Stimulated activated CD8-positive, alpha-beta memory T cell treated with anti-CD3 and anti-CD28 coated beads, Interleukin-12 subunit alpha, Interleukin-12 subunit beta, amount 100 ng/mL, for 4 hours (primary cell): ENCODE data around the gene SH3RF3.

Experiments used
- DNase-seq: peaks from one replicate; pipeline ENCODE4 v3.0.0-alpha.2; 2020; ENCODE audit warnings: low read depth

The SH3RF3 gene

GRCh38 chr2:109243526-109244303, 114.7 kb downstream of the SH3RF3 start:
- DNase-seq: no peak

- no peak for DNase-seq
Measured at GRCh38 chr2:109244304-109244582, 115.2 kb downstream of the SH3RF3 start.

GRCh38 chr2:109244750-109245382, 115.9 kb downstream of the SH3RF3 start:
- no peak for DNase-seq

- no peak for DNase-seq
Measured at GRCh38 chr2:109246176-109246575, 117.2 kb downstream of the SH3RF3 start.

GRCh38 chr2:109246616-109247015, 117.6 kb downstream of the SH3RF3 start:
- DNase-seq: no peak

- no peak for DNase-seq
Measured at GRCh38 chr2:109247340-109247739, 118.3 kb downstream of the SH3RF3 start.

- DNase-seq: no peak
Measured at GRCh38 chr2:109247812-109248211, 118.8 kb downstream of the SH3RF3 start.

- DNase-seq: no peak
Measured at GRCh38 chr2:109248590-109248989, 119.6 kb downstream of the SH3RF3 start.

GRCh38 chr2:109253217-109253616, 124.2 kb downstream of the SH3RF3 start:
- no peak for DNase-seq

GRCh38 chr2:109254174-109254904, 125.3 kb downstream of the SH3RF3 start:
- DNase-seq: no peak

- no peak for DNase-seq
Measured at GRCh38 chr2:109255654-109256053, 126.6 kb downstream of the SH3RF3 start.

- no peak for DNase-seq
Measured at GRCh38 chr2:109256111-109256510, 127.1 kb downstream of the SH3RF3 start.

GRCh38 chr2:109256921-109257320, 127.9 kb downstream of the SH3RF3 start:
- DNase-seq: no peak

- DNase-seq: no peak
Measured at GRCh38 chr2:109257653-109258052, 128.6 kb downstream of the SH3RF3 start.

GRCh38 chr2:109258376-109258775, 129.4 kb downstream of the SH3RF3 start:
- no peak for DNase-seq

- DNase-seq: no peak
Measured at GRCh38 chr2:109258905-109259540, 130.0 kb downstream of the SH3RF3 start.

- no peak for DNase-seq
Measured at GRCh38 chr2:109259671-109260070, 130.7 kb downstream of the SH3RF3 start.

GRCh38 chr2:109260116-109260855, 131.3 kb downstream of the SH3RF3 start:
- no peak for DNase-seq

- no peak for DNase-seq
Measured at GRCh38 chr2:109260886-109261700, 132.1 kb downstream of the SH3RF3 start.

- DNase-seq: no peak
Measured at GRCh38 chr2:109261906-109262631, 133.1 kb downstream of the SH3RF3 start.
